ENCODE measurements around the gene KLHL25. TPM values are rescaled to one million over a fixed set of nuclear protein-coding genes. Genes with fewer than 3 reads are reported as not detected.

Gene KLHL25
- total and polyA plus RNA-seq, 2 of the 13 experiments (the other 11 are each of a cell fraction or from before 2014, with no cell fraction given), result 3.7 to 8.2 TPM

DNA sequence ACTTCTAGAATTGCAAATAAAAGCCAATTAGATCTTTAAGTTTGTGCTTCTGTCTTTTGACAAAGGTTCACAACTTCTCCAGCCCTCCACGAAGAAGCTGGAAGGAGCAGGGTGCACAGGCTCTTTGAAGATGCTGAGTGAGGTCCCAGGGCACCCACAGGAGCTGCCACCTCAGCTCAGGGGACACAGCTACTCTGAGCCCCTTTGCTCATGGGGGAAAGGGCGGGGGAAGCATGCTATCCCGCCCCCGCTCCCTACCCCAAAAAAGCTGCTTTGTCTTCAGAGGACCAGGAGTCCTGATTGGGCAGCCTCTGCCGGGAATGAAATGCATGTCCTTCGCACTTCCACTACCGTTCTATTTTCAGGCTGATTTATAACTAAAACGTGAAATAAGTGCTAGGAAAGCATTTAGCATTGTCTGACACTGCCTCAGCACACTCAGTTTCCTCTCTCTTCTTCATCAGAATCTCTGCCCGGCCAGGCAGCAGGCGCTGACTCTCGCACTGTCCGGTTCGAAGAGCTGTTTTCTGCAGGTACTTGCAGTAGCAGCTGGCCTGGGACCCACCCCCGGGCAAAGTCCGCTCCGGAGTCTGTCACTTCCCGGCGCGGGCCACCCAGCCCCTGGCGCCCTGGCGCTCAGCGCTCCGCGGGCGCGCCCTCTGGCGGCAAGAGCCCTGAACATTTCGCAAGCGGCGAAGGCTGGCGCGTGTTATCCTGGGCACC, 45.5 kb upstream of the KLHL25 start (continued):
- TF ChIP-seq, protein P1, sequence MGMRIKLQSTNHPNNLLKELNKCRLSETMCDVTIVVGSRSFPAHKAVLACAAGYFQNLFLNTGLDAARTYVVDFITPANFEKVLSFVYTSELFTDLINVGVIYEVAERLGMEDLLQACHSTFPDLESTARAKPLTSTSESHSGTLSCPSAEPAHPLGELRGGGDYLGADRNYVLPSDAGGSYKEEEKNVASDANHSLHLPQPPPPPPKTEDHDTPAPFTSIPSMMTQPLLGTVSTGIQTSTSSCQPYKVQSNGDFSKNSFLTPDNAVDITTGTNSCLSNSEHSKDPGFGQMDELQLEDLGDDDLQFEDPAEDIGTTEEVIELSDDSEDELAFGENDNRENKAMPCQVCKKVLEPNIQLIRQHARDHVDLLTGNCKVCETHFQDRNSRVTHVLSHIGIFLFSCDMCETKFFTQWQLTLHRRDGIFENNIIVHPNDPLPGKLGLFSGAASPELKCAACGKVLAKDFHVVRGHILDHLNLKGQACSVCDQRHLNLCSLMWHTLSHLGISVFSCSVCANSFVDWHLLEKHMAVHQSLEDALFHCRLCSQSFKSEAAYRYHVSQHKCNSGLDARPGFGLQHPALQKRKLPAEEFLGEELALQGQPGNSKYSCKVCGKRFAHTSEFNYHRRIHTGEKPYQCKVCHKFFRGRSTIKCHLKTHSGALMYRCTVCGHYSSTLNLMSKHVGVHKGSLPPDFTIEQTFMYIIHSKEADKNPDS (CRISPR knock-in tag; IDR thresholded peaks at IDR 0.05), result no peak
- TF ChIP-seq KLF13 (CRISPR knock-in tag; IDR thresholded peaks at IDR 0.05) (no peak), RELA (CRISPR knock-in tag; IDR thresholded peaks at IDR 0.05) (peak; percentile 31; the same call in 1 of the 2 replicates), DR1 (CRISPR knock-in tag; IDR thresholded peaks at IDR 0.05) (peak; percentile 66; the same call in 1 of the 2 replicates), RXRA (CRISPR knock-in tag; IDR thresholded peaks at IDR 0.05) (peak; percentile 56; the same call in 1 of the 2 replicates), ZBTB1 (CRISPR knock-in tag; IDR thresholded peaks at IDR 0.05; ENCODE audit: borderline replicate concordance) (no peak), PHF8 (CRISPR knock-in tag; IDR thresholded peaks at IDR 0.05) (peak; percentile 46; the same call in 1 of the 2 replicates)
- TF ChIP-seq, protein P2, sequence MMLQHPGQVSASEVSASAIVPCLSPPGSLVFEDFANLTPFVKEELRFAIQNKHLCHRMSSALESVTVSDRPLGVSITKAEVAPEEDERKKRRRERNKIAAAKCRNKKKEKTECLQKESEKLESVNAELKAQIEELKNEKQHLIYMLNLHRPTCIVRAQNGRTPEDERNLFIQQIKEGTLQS (CRISPR knock-in tag; IDR thresholded peaks at IDR 0.05), result peak; percentile 40; the same call in 1 of the 2 replicates
- TF ChIP-seq, protein P3, sequence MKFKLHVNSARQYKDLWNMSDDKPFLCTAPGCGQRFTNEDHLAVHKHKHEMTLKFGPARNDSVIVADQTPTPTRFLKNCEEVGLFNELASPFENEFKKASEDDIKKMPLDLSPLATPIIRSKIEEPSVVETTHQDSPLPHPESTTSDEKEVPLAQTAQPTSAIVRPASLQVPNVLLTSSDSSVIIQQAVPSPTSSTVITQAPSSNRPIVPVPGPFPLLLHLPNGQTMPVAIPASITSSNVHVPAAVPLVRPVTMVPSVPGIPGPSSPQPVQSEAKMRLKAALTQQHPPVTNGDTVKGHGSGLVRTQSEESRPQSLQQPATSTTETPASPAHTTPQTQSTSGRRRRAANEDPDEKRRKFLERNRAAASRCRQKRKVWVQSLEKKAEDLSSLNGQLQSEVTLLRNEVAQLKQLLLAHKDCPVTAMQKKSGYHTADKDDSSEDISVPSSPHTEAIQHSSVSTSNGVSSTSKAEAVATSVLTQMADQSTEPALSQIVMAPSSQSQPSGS (CRISPR knock-in tag; IDR thresholded peaks at IDR 0.05), result peak; percentile 50; the same call in 1 of the 2 replicates
- TF ChIP-seq, protein P4, sequence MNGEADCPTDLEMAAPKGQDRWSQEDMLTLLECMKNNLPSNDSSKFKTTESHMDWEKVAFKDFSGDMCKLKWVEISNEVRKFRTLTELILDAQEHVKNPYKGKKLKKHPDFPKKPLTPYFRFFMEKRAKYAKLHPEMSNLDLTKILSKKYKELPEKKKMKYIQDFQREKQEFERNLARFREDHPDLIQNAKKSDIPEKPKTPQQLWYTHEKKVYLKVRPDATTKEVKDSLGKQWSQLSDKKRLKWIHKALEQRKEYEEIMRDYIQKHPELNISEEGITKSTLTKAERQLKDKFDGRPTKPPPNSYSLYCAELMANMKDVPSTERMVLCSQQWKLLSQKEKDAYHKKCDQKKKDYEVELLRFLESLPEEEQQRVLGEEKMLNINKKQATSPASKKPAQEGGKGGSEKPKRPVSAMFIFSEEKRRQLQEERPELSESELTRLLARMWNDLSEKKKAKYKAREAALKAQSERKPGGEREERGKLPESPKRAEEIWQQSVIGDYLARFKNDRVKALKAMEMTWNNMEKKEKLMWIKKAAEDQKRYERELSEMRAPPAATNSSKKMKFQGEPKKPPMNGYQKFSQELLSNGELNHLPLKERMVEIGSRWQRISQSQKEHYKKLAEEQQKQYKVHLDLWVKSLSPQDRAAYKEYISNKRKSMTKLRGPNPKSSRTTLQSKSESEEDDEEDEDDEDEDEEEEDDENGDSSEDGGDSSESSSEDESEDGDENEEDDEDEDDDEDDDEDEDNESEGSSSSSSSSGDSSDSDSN (CRISPR knock-in tag; IDR thresholded peaks at IDR 0.05), result peak; percentile 87
- TF ChIP-seq, protein P5, sequence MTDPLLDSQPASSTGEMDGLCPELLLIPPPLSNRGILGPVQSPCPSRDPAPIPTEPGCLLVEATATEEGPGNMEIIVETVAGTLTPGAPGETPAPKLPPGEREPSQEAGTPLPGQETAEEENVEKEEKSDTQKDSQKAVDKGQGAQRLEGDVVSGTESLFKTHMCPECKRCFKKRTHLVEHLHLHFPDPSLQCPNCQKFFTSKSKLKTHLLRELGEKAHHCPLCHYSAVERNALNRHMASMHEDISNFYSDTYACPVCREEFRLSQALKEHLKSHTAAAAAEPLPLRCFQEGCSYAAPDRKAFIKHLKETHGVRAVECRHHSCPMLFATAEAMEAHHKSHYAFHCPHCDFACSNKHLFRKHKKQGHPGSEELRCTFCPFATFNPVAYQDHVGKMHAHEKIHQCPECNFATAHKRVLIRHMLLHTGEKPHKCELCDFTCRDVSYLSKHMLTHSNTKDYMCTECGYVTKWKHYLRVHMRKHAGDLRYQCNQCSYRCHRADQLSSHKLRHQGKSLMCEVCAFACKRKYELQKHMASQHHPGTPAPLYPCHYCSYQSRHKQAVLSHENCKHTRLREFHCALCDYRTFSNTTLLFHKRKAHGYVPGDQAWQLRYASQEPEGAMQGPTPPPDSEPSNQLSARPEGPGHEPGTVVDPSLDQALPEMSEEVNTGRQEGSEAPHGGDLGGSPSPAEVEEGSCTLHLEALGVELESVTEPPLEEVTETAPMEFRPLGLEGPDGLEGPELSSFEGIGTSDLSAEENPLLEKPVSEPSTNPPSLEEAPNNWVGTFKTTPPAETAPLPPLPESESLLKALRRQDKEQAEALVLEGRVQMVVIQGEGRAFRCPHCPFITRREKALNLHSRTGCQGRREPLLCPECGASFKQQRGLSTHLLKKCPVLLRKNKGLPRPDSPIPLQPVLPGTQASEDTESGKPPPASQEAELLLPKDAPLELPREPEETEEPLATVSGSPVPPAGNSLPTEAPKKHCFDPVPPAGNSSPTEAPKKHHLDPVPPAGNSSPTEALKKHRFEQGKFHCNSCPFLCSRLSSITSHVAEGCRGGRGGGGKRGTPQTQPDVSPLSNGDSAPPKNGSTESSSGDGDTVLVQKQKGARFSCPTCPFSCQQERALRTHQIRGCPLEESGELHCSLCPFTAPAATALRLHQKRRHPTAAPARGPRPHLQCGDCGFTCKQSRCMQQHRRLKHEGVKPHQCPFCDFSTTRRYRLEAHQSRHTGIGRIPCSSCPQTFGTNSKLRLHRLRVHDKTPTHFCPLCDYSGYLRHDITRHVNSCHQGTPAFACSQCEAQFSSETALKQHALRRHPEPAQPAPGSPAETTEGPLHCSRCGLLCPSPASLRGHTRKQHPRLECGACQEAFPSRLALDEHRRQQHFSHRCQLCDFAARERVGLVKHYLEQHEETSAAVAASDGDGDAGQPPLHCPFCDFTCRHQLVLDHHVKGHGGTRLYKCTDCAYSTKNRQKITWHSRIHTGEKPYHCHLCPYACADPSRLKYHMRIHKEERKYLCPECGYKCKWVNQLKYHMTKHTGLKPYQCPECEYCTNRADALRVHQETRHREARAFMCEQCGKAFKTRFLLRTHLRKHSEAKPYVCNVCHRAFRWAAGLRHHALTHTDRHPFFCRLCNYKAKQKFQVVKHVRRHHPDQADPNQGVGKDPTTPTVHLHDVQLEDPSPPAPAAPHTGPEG (CRISPR knock-in tag; IDR thresholded peaks at IDR 0.05), result peak; percentile 83
- TF ChIP-seq, protein P6, sequence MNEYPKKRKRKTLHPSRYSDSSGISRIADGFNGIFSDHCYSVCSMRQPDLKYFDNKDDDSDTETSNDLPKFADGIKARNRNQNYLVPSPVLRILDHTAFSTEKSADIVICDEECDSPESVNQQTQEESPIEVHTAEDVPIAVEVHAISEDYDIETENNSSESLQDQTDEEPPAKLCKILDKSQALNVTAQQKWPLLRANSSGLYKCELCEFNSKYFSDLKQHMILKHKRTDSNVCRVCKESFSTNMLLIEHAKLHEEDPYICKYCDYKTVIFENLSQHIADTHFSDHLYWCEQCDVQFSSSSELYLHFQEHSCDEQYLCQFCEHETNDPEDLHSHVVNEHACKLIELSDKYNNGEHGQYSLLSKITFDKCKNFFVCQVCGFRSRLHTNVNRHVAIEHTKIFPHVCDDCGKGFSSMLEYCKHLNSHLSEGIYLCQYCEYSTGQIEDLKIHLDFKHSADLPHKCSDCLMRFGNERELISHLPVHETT (CRISPR knock-in tag; conservative IDR thresholded peaks at IDR 0.05), result no peak; the same call in 1 of the 2 replicates
- TF ChIP-seq, protein P7, sequence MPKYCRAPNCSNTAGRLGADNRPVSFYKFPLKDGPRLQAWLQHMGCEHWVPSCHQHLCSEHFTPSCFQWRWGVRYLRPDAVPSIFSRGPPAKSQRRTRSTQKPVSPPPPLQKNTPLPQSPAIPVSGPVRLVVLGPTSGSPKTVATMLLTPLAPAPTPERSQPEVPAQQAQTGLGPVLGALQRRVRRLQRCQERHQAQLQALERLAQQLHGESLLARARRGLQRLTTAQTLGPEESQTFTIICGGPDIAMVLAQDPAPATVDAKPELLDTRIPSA (CRISPR knock-in tag; IDR thresholded peaks at IDR 0.05; ENCODE audit: borderline replicate concordance), result no peak

Measured in HepG2 (cell line).